A549 (cell line): ENCODE measurements around the gene KLHDC8A. TPM values are rescaled to one million over a fixed set of nuclear protein-coding genes. Genes with fewer than 3 reads are reported as not detected.
A peak's percentile ranks its signal among the peaks of the same experiment; 100 is the strongest.

ENCODE experiments used
- CBX2 ChIP-seq: fragments of 200-600 bp; sonication (generic); IDR thresholded peaks from 2 replicates; pipeline ENCODE4 v1.6.1; 2016; ENCODE audit warnings: low read depth, mild to moderate bottlenecking, borderline replicate concordance
- CEBPB ChIP-seq, 2 experiments: fragments of >200 bp in 1 of 2; sonication (Bioruptor Twin) in 1 of 2; formaldehyde crosslinking in 1 of 2; IDR thresholded peaks; 2 replicates each; pipeline ENCODE4 v1.6.1; 2012 to 2016
- CHD4 ChIP-seq: fragments of 200-600 bp; sonication (generic); IDR thresholded peaks from 2 replicates; pipeline ENCODE4 v1.6.1; 2016; ENCODE audit warnings: antibody characterized with exemption, mild to moderate bottlenecking, borderline replicate concordance
- EHMT2 ChIP-seq: fragments of 200-600 bp; sonication (generic); IDR thresholded peaks from 2 replicates; pipeline ENCODE4 v1.6.1; 2016; ENCODE audit warnings: antibody characterized with exemption, low read depth, mild to moderate bottlenecking, moderate library complexity
- ESRRA ChIP-seq: fragments of 150-350 bp; IDR thresholded peaks from 2 replicates; pipeline ENCODE4 v1.6.1; 2014; ENCODE audit warnings: mild to moderate bottlenecking, low read length, borderline replicate concordance
- FOSL2 ChIP-seq, 2 experiments: fragments of 450-650 bp in 1 of 2; fragments of >200 bp in 1 of 2; sonication (Bioruptor Twin) in 1 of 2; formaldehyde crosslinking; IDR thresholded peaks; 2 replicates each; pipeline versions ENCODE4 v1.5.0 to v1.6.1; 2016 to 2020; ENCODE audit warnings: mild to moderate bottlenecking in 1 of 2, moderate library complexity in 1 of 2
- GATA3 ChIP-seq: IDR thresholded peaks from 2 replicates; pipeline ENCODE4 v1.6.1; 2012; ENCODE audit warnings: borderline replicate concordance
- HEYL ChIP-seq: fragments of 250-450 bp; sonication (Bioruptor Pico); IDR thresholded peaks from 2 replicates; pipeline ENCODE4 v1.8.0; 2021; ENCODE audit warnings: mild to moderate bottlenecking, moderate library complexity
- HOXA7 ChIP-seq: fragments of 250-450 bp; sonication (Bioruptor Pico); IDR thresholded peaks from 2 replicates; pipeline ENCODE4 v1.5.0; 2020; ENCODE audit warnings: mild to moderate bottlenecking, moderate library complexity
- HOXB13 ChIP-seq: fragments of 250-450 bp; sonication (Bioruptor Pico); IDR thresholded peaks from 2 replicates; pipeline ENCODE4 v1.5.0; 2020; ENCODE audit warnings: low read depth, mild to moderate bottlenecking, moderate library complexity
- JUNB ChIP-seq: fragments of >200 bp; sonication (Bioruptor Twin); formaldehyde crosslinking; IDR thresholded peaks from 2 replicates; pipeline ENCODE4 v1.6.1; 2016
- MAZ ChIP-seq: fragments of 150-350 bp; IDR thresholded peaks from 2 replicates; pipeline ENCODE4 v1.6.1; 2014; ENCODE audit warnings: antibody characterized with exemption, low read depth, low read length, borderline replicate concordance
- MYC ChIP-seq: IDR thresholded peaks from 2 replicates; pipeline ENCODE4 v1.6.1; 2012; ENCODE audit warnings: mild to moderate bottlenecking, inconsistent platforms, low read length, improper control_type of control experiment, borderline replicate concordance
- NPAS2 ChIP-seq: fragments of 250-450 bp; sonication (Bioruptor Pico); IDR thresholded peaks from 2 replicates; pipeline ENCODE4 v1.8.0; 2022; ENCODE audit warnings: mild to moderate bottlenecking, moderate library complexity, borderline replicate concordance
- POLR2A ChIP-seq: IDR thresholded peaks from 2 replicates; pipeline ENCODE4 v1.6.1; 2012; ENCODE audit warnings: mild to moderate bottlenecking, low read length
- POLR2AphosphoS2 ChIP-seq: conservative IDR thresholded peaks from 2 replicates; pipeline ENCODE4 v1.6.1; 2012; ENCODE audit warnings: low read length, improper control_type of control experiment, inconsistent platforms
- RAD21 ChIP-seq, 2 experiments: fragments of >200 bp in 1 of 2; sonication (Bioruptor Twin) in 1 of 2; formaldehyde crosslinking in 1 of 2; IDR thresholded peaks in 1 of 2; conservative IDR thresholded peaks in 1 of 2; 2 replicates in 1 of 2; 3 replicates in 1 of 2; pipeline ENCODE4 v1.6.1; 2012 to 2018; ENCODE audit warnings: inconsistent platforms in 1 of 2
- RARB ChIP-seq: fragments of 250-450 bp; sonication (Bioruptor Pico); IDR thresholded peaks from 2 replicates; pipeline ENCODE4 v1.8.0; 2021; ENCODE audit warnings: mild to moderate bottlenecking, moderate library complexity
- SREBF2 ChIP-seq: fragments of 450-650 bp; IDR thresholded peaks from 2 replicates; pipeline ENCODE4 v1.6.1; 2014; ENCODE audit warnings: mild to moderate bottlenecking, moderate library complexity
- TFCP2L1 ChIP-seq: fragments of 250-450 bp; sonication (Bioruptor Pico); IDR thresholded peaks from 2 replicates; pipeline ENCODE4 v1.5.0; 2021; ENCODE audit warnings: mild to moderate bottlenecking
- TP53 ChIP-seq: fragments of 250-450 bp; sonication (Bioruptor Pico); IDR thresholded peaks from 2 replicates; pipeline ENCODE4 v1.5.0; 2021; ENCODE audit warnings: mild to moderate bottlenecking, moderate library complexity
- ZC3H11A ChIP-seq: fragments of 450-650 bp; IDR thresholded peaks from 2 replicates; pipeline ENCODE4 v1.6.1; 2014; ENCODE audit warnings: antibody characterized with exemption, mild to moderate bottlenecking
- polyA plus RNA-seq, 4 experiments: library from polyadenylated mRNA; depleted of rRNA in 3 of 4; stranded (reverse); fragments of >200 nt; fragmentation: RNase III in 1 of 4; extraction: RNeasy Plus Mini Kit Qiagen cat#74134 plus additional on column Dnase treatment in 1 of 4; gene quantifications; 2 replicates in 3 of 4; 3 replicates in 1 of 4; pipeline ENCODE4 v1.2.3, GENCODE V29; 2011 to 2017
- TF ChIP-seq, protein P1 (sequence below): fragments of 200-600 bp; sonication (generic); IDR thresholded peaks from 2 replicates; pipeline ENCODE4 v1.6.1; 2016; ENCODE audit warnings: antibody characterized with exemption, mild to moderate bottlenecking, moderate library complexity
- TF ChIP-seq, protein P2 (sequence below): fragments of 150-350 bp; IDR thresholded peaks from 2 replicates; pipeline ENCODE4 v1.6.1; 2014; ENCODE audit warnings: low read depth, mild to moderate bottlenecking, low read length
- TF ChIP-seq, protein P3 (sequence below): fragments of 250-450 bp; sonication (Bioruptor Pico); IDR thresholded peaks from 2 replicates; pipeline ENCODE4 v1.5.0; 2020; ENCODE audit warnings: low read depth, mild to moderate bottlenecking, moderate library complexity
- TF ChIP-seq, protein P4 (sequence below): IDR thresholded peaks from 2 replicates; pipeline ENCODE4 v1.6.1; 2012

KLHDC8A gene
- polyA plus RNA-seq, 2 of the 4 experiments (the other 2 are of a cell fraction): 0.34 to 0.40 TPM

DNA sequence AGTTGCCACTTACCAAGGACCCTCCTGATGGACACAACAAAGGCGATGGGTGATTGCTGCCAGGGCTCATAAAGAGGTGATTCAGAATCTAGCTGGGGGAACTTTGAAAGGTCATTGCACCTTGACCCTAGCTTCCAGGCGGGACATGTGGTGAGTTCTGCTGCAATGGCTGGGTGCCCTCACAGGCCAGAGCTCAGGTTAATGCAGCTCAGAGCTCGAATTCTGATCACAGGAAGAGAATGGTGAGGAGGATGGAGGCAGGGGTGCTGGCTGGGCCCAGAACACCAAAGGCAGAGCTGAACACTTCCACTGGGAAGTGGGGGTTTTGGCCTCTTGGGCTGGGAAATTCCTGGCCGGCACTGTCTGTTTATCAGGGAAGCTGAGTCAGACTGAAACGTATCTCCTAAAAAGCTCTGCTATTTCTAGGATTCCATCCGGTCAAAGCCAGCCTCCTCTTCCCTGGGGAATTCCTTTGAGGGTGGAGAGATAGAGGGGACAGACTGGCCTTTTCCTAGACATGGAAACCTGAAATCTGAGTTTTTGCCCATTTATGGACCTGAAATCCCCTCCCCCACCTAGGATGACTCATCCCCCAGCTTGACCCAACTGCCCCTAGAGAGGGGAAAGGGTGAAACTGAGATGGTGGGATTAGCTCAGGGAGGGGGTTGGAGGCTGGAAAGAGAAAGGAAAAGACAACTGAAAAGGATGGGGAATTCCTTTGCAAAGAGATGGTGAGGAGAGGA lies 62.4 kb downstream of the KLHDC8A start (continued):
- TF ChIP-seq, protein P1, sequence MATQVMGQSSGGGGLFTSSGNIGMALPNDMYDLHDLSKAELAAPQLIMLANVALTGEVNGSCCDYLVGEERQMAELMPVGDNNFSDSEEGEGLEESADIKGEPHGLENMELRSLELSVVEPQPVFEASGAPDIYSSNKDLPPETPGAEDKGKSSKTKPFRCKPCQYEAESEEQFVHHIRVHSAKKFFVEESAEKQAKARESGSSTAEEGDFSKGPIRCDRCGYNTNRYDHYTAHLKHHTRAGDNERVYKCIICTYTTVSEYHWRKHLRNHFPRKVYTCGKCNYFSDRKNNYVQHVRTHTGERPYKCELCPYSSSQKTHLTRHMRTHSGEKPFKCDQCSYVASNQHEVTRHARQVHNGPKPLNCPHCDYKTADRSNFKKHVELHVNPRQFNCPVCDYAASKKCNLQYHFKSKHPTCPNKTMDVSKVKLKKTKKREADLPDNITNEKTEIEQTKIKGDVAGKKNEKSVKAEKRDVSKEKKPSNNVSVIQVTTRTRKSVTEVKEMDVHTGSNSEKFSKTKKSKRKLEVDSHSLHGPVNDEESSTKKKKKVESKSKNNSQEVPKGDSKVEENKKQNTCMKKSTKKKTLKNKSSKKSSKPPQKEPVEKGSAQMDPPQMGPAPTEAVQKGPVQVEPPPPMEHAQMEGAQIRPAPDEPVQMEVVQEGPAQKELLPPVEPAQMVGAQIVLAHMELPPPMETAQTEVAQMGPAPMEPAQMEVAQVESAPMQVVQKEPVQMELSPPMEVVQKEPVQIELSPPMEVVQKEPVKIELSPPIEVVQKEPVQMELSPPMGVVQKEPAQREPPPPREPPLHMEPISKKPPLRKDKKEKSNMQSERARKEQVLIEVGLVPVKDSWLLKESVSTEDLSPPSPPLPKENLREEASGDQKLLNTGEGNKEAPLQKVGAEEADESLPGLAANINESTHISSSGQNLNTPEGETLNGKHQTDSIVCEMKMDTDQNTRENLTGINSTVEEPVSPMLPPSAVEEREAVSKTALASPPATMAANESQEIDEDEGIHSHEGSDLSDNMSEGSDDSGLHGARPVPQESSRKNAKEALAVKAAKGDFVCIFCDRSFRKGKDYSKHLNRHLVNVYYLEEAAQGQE: no peak
- TF ChIP-seq ESRRA: peak; percentile 9; the same call in 1 of the 2 replicates
- peak; percentile 69 for TF ChIP-seq HOXB13
- TF ChIP-seq POLR2A: no peak
- TF ChIP-seq SREBF2: no peak
- TF ChIP-seq NPAS2: no peak
- TF ChIP-seq HEYL (CRISPR knock-in tag): no peak
- TF ChIP-seq TP53 (CRISPR knock-in tag): no peak
- TF ChIP-seq, protein P2, sequence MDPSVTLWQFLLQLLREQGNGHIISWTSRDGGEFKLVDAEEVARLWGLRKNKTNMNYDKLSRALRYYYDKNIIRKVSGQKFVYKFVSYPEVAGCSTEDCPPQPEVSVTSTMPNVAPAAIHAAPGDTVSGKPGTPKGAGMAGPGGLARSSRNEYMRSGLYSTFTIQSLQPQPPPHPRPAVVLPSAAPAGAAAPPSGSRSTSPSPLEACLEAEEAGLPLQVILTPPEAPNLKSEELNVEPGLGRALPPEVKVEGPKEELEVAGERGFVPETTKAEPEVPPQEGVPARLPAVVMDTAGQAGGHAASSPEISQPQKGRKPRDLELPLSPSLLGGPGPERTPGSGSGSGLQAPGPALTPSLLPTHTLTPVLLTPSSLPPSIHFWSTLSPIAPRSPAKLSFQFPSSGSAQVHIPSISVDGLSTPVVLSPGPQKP: no peak
- TF ChIP-seq CBX2: no peak
- TF ChIP-seq MAZ: no peak
- TF ChIP-seq TFCP2L1 (CRISPR knock-in tag): no peak
- peak in 1 of 2 experiments; percentile 65; a peak in 2 of 4 replicates for TF ChIP-seq CEBPB (IDR thresholded peaks at IDR 0.05)
- peak; percentile 81 for TF ChIP-seq JUNB
- TF ChIP-seq RAD21 (conservative IDR thresholded peaks at IDR 0.05 in 1 of 2, IDR thresholded peaks at IDR 0.05 in 1 of 2): peak; percentile 33 to 44
- TF ChIP-seq, protein P3, sequence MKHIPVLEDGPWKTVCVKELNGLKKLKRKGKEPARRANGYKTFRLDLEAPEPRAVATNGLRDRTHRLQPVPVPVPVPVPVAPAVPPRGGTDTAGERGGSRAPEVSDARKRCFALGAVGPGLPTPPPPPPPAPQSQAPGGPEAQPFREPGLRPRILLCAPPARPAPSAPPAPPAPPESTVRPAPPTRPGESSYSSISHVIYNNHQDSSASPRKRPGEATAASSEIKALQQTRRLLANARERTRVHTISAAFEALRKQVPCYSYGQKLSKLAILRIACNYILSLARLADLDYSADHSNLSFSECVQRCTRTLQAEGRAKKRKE: peak; percentile 57
- TF ChIP-seq, protein P4, sequence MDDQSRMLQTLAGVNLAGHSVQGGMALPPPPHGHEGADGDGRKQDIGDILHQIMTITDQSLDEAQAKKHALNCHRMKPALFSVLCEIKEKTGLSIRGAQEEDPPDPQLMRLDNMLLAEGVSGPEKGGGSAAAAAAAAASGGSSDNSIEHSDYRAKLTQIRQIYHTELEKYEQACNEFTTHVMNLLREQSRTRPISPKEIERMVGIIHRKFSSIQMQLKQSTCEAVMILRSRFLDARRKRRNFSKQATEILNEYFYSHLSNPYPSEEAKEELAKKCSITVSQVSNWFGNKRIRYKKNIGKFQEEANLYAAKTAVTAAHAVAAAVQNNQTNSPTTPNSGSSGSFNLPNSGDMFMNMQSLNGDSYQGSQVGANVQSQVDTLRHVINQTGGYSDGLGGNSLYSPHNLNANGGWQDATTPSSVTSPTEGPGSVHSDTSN: peak; percentile 79; the same call in 1 of the 2 replicates
- TF ChIP-seq POLR2AphosphoS2: no peak
- no peak for TF ChIP-seq EHMT2
- TF ChIP-seq HOXA7 (CRISPR knock-in tag): 0 out of 2 replicates have a peak, but pooled peaks have one; percentile 31
- peak; percentile 70; the same call in 1 of the 2 replicates for TF ChIP-seq RARB (CRISPR knock-in tag)
- peak; percentile 87; the same call in 1 of the 2 replicates for TF ChIP-seq GATA3
- TF ChIP-seq MYC: no peak
- TF ChIP-seq FOSL2 (IDR thresholded peaks at IDR 0.05): peak; percentile 82; the same call in 1 of the 2 replicates
- peak; percentile 100 for TF ChIP-seq FOSL2 (CRISPR knock-in tag; IDR thresholded peaks at IDR 0.05)
- TF ChIP-seq ZC3H11A: no peak
- TF ChIP-seq CHD4: no peak
